Esophagus muscularis mucosa (tissue), 3 donors: Measurements from ENCODE around the gene GABRB3.

ENCODE experiments used
- POLR2AphosphoS5 ChIP-seq, 2 donors: sonication (generic); formaldehyde crosslinking; IDR thresholded peaks; one replicate each; pipeline ENCODE4 v1.6.1; 2017; ENCODE audit warnings: antibody characterized with exemption in 2 of 2
- TF ChIP-seq, protein P1 (sequence below), 3 experiments: fragments of 200-600 bp in 2 of 3; fragments of 450-650 bp in 1 of 3; sonication (generic) in 2 of 3; IDR thresholded peaks; one replicate each; pipeline ENCODE4 v1.5.1; 2017 to 2019; ENCODE audit warnings: antibody characterized with exemption in 3 of 3, mild to moderate bottlenecking in 2 of 3, moderate library complexity in 1 of 3

DNA sequence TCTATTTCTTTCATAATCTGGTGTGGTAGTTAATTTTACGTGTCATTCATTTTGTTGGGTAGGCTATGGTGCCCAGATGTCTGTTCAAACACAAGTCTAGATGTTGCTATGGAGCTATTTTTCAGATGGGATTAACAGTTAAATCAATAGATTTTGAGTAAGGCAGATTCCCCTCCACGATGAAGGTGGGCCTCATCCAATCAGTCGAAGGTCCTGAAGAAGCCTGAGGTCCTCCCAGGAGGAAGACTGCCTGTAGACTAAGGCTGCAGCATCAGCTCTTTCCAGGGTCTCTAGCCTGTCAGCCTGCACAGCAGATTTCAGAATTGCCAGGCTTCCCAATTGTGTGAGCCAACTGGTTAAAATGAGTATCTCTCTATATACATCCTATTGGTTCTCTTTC lies 92.9 kb downstream of the GABRB3 start:
- TF ChIP-seq POLR2AphosphoS5 (IDR thresholded peaks at IDR 0.05), result no peak
- TF ChIP-seq, protein P1, sequence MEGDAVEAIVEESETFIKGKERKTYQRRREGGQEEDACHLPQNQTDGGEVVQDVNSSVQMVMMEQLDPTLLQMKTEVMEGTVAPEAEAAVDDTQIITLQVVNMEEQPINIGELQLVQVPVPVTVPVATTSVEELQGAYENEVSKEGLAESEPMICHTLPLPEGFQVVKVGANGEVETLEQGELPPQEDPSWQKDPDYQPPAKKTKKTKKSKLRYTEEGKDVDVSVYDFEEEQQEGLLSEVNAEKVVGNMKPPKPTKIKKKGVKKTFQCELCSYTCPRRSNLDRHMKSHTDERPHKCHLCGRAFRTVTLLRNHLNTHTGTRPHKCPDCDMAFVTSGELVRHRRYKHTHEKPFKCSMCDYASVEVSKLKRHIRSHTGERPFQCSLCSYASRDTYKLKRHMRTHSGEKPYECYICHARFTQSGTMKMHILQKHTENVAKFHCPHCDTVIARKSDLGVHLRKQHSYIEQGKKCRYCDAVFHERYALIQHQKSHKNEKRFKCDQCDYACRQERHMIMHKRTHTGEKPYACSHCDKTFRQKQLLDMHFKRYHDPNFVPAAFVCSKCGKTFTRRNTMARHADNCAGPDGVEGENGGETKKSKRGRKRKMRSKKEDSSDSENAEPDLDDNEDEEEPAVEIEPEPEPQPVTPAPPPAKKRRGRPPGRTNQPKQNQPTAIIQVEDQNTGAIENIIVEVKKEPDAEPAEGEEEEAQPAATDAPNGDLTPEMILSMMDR (IDR thresholded peaks at IDR 0.05), result no peak
